Vagina (tissue), 2 donors: ENCODE data around the gene TRIO. TPM values are rescaled to one million over a fixed set of nuclear protein-coding genes. Genes with fewer than 3 reads are reported as not detected.

Source experiments
- DNase-seq, 2 donors: peaks; one replicate each; pipeline ENCODE4 v3.0.0-alpha.2; 2017; ENCODE audit errors: extremely low spot score in 2 of 2
- H3K27ac ChIP-seq: fragments of 200-600 bp; sonication (generic); one replicate; pipeline ENCODE4 v1.5.1; 2019
- H3K27me3 ChIP-seq: fragments of 200-600 bp; sonication (generic); one replicate; pipeline ENCODE4 v1.5.1; 2019
- H3K36me3 ChIP-seq, 2 donors: fragments of 200-600 bp; sonication (generic); one replicate each; pipeline ENCODE4 v1.5.1; 2017 to 2019
- H3K4me1 ChIP-seq: fragments of 200-600 bp; sonication (generic); one replicate; pipeline ENCODE4 v1.5.1; 2019
- H3K4me3 ChIP-seq, 2 donors: fragments of 200-600 bp; sonication (generic); 1 replicate in 1 of 2; 2 replicates in 1 of 2; pipeline ENCODE4 v1.5.1; 2016 to 2019
- H3K9me3 ChIP-seq: fragments of 200-600 bp; sonication (generic); one replicate; pipeline ENCODE4 v1.5.1; 2019
- POLR2A ChIP-seq, 2 donors: fragments of 450-650 bp; IDR thresholded peaks; one replicate each; pipeline ENCODE4 v1.6.1; 2017; ENCODE audit warnings: antibody characterized with exemption in 2 of 2, mild to moderate bottlenecking in 2 of 2, moderate library complexity in 2 of 2
- POLR2AphosphoS5 ChIP-seq, 2 donors: sonication (generic); formaldehyde crosslinking; IDR thresholded peaks; one replicate each; pipeline ENCODE4 v1.9.0; 2017; ENCODE audit warnings: antibody characterized with exemption in 2 of 2, mild to moderate bottlenecking in 2 of 2, low read depth in 1 of 2; ENCODE audit not compliant: insufficient read depth in 1 of 2
- intact Hi-C: fragments of 100-400 bp; cut with DNase I; formaldehyde crosslinking; loops from one replicate; pipeline ENCODE4 v1.15.1; 2023
- total RNA-seq: library from RNA; depleted of rRNA; stranded (reverse); fragments of >200 nt; gene quantifications from one replicate; pipeline ENCODE4 v1.2.3, GENCODE V29; 2016
- TF ChIP-seq, protein P1 (sequence below), 3 experiments: fragments of 450-650 bp in 2 of 3; fragments of 200-600 bp in 1 of 3; sonication (generic) in 1 of 3; IDR thresholded peaks; one replicate each; pipeline ENCODE4 v1.5.1; 2017 to 2019; ENCODE audit warnings: antibody characterized with exemption in 3 of 3, mild to moderate bottlenecking in 2 of 3, moderate library complexity in 2 of 3

TRIO gene
- total RNA-seq, 1 donor from 2014 or later, result 142 TPM

DNA sequence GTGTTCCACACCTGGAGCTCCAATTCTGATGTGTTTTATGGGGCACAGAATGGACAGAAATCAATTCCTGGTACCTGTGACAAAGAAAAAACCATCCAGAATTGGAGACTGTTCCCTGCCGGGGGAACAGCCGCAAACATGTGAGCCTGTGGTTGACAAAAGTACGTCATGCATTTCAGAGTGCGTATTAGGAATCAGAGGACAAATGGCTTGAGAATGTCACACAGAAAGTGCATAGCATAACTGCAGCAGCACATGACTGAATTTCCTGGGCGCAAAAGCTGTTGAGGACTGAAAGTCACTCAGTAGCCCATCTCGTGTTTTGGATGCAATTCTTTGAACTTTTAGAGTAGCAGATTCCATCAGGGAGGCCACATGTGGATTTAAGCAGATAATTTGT is 85.1 kb downstream of the TRIO start:
- Histone ChIP-seq H3K27me3 (no peaks in the 10 kb centered on the region), H3K36me3 (no peaks in the 10 kb centered on the region), H3K9me3 (no peaks in the 10 kb centered on the region), H3K4me1 (peaks cover 15% of the 10 kb centered on the region), H3K27ac (no peak overlapping the region), H3K4me3 (no peak overlapping the region)
- TF ChIP-seq, protein P1, sequence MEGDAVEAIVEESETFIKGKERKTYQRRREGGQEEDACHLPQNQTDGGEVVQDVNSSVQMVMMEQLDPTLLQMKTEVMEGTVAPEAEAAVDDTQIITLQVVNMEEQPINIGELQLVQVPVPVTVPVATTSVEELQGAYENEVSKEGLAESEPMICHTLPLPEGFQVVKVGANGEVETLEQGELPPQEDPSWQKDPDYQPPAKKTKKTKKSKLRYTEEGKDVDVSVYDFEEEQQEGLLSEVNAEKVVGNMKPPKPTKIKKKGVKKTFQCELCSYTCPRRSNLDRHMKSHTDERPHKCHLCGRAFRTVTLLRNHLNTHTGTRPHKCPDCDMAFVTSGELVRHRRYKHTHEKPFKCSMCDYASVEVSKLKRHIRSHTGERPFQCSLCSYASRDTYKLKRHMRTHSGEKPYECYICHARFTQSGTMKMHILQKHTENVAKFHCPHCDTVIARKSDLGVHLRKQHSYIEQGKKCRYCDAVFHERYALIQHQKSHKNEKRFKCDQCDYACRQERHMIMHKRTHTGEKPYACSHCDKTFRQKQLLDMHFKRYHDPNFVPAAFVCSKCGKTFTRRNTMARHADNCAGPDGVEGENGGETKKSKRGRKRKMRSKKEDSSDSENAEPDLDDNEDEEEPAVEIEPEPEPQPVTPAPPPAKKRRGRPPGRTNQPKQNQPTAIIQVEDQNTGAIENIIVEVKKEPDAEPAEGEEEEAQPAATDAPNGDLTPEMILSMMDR (IDR thresholded peaks at IDR 0.05), result no peak
- TF ChIP-seq POLR2AphosphoS5 (IDR thresholded peaks at IDR 0.05; ENCODE audit: insufficient read depth in 1 of 2, low read depth in 1 of 2), result no peak
- no peak for TF ChIP-seq POLR2A (IDR thresholded peaks at IDR 0.05)
- intact Hi-C loops, result no loop called here
- no peak for DNase-seq

DNA sequence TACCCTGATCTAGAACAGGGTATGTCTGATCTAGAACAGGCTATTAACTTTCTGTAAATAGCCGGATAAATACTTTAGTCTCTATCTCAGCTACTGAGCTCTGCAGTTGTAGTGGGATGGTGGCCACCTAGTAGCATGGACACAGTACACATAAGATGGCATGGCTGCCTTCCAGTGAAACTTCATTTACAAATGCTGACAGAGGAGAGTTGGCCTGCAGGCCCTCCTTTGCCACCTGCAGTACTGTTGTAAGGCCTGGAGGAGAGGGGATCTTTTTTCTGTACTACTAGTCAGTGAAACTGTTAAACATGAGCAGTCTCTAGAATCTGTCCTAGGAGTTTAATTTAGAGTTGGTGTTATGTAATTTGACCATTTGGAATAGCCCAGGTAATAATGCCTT is 86.0 kb downstream of the TRIO start:
- peaks cover 15% of the 10 kb centered on the region for H3K4me1 ChIP-seq
- no peaks in the 10 kb centered on the region for H3K36me3 ChIP-seq
- no peak overlapping the region for H3K27ac ChIP-seq
- no peak for DNase-seq
- intact Hi-C loops, result no loop called here
- H3K27me3 ChIP-seq, result no peaks in the 10 kb centered on the region
- H3K9me3 ChIP-seq, result no peaks in the 10 kb centered on the region
- TF ChIP-seq POLR2AphosphoS5 (IDR thresholded peaks at IDR 0.05; ENCODE audit: insufficient read depth in 1 of 2, low read depth in 1 of 2), result no peak
- no peak for TF ChIP-seq POLR2A (IDR thresholded peaks at IDR 0.05)
- TF ChIP-seq, protein P1 (IDR thresholded peaks at IDR 0.05), result no peak
- H3K4me3 ChIP-seq, result no peak overlapping the region

DNA sequence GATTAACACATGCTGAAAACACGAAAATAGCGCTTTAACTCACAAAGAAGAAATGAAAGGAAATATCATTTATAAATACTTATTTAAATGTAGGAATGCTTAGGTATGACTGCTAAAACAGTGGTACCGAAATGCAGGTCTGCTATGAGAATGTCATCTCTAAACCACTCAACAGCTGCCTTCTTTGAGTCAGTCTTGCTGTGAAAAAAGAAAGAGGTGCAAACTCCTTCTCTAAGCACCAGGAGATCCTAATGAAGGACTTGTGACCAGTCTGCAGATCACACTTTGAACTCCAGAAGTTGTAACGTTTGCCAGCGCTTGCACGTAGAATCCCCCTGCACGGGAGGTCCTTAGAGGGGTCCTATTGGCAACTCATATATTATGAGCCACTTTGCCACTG is 86.6 kb downstream of the TRIO start:
- Histone ChIP-seq H3K27me3 (no peaks in the 10 kb centered on the region), H3K9me3 (no peaks in the 10 kb centered on the region), H3K27ac (no peak overlapping the region), H3K4me3 (no peak overlapping the region), H3K4me1 (peaks cover 15% of the 10 kb centered on the region), H3K36me3 (no peaks in the 10 kb centered on the region)
- TF ChIP-seq, protein P1 (IDR thresholded peaks at IDR 0.05), result no peak
- TF ChIP-seq POLR2A (IDR thresholded peaks at IDR 0.05) (no peak), POLR2AphosphoS5 (IDR thresholded peaks at IDR 0.05; ENCODE audit: insufficient read depth in 1 of 2, low read depth in 1 of 2) (no peak)
- DNase-seq, result no peak
- intact Hi-C loops, result no loop called here

DNA sequence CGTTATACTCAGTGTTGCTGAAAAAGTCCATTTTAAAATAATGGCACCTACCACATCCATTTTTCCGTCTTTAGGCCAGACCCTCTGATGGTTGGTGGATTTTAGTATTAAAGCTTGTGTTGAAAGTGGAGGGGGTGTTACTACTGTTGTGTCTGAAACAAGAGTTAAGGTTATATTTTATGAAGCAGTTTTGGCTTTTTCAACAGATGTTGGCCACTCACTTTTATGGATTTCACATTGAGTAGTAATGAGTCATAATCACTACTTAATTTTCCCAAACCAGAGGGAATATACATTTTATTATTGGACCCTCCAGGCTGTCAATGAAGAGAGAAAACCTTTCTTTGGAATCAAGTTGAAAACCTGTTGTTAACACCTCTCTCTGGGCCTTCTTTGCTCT is 88.0 kb downstream of the TRIO start:
- TF ChIP-seq POLR2AphosphoS5 (IDR thresholded peaks at IDR 0.05; ENCODE audit: insufficient read depth in 1 of 2, low read depth in 1 of 2) (no peak), POLR2A (IDR thresholded peaks at IDR 0.05) (no peak)
- TF ChIP-seq, protein P1 (IDR thresholded peaks at IDR 0.05), result no peak
- no peak overlapping the region for H3K4me3 ChIP-seq
- peaks cover 15% of the 10 kb centered on the region for H3K4me1 ChIP-seq
- H3K36me3 ChIP-seq, result no peaks in the 10 kb centered on the region
- no peak for DNase-seq
- H3K9me3 ChIP-seq, result no peaks in the 10 kb centered on the region
- intact Hi-C loops, result no loop called here
- no peaks in the 10 kb centered on the region for H3K27me3 ChIP-seq
- H3K27ac ChIP-seq, result no peak overlapping the region

DNA sequence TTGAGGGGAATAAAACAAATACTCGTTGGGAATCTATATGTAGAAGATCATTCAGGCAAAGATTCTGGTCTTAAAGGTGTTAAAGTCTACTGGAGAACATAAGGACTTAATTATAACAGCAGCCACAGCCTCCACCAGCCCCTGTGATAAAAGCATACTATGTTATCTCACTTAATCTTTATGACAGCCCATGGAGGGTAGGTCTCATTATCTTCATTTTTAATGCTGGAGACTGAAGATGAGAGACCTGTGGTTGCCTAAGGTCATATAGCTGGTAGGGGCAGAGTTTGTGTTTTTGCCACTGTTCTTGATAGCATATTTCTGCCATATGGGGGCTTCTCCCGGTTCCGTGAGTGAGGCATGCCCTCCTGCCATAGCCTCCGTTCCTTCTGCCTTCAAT is 88.7 kb downstream of the TRIO start:
- Histone ChIP-seq H3K4me3 (no peak overlapping the region), H3K27ac (no peak overlapping the region), H3K9me3 (no peaks in the 10 kb centered on the region), H3K36me3 (no peaks in the 10 kb centered on the region), H3K27me3 (no peaks in the 10 kb centered on the region), H3K4me1 (peaks cover 15% of the 10 kb centered on the region)
- TF ChIP-seq POLR2A (IDR thresholded peaks at IDR 0.05), result no peak
- TF ChIP-seq POLR2AphosphoS5 (IDR thresholded peaks at IDR 0.05; ENCODE audit: insufficient read depth in 1 of 2, low read depth in 1 of 2), result no peak
- TF ChIP-seq, protein P1 (IDR thresholded peaks at IDR 0.05), result no peak
- no peak for DNase-seq
- intact Hi-C loops, result no loop called here
